ENCODE measurements around the gene ADIPOR2.
"Not testable (repeated sequence)": the region's sequence is repeated elsewhere in the genome, so short reads cannot be mapped to it uniquely, and the experiment has no call there.

The ADIPOR2 gene

DNA sequence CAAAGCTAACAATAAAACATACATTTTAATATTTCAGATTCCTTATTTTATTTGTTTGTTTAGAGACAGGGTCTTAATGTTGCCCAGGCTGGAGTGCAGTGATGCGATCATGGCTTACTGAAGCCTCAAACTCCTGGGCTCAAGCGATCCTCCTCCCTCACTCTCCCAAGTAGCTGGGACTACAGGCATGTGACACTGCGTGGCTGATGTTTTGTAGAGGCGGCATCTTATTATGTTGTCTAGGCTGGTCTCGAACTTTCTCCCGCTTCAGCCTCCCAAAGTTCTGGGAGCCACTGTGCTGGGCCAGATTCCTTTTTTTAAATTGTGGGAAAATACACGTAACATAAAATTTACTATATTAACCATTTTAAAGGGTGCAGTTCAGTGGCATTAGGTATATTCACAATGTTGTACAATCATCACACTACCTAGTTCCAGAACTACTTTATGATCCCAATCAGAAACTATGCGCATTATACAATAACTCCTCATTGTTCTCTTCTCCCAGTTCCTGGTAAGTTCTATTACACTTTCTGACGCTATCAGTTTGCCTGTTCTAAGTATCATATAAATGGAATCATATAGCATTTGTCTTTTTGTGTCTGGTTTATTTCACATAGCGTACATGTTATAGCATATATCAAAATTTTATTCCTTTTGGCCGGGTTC is 40.3 kb downstream of the ADIPOR2 start:
- TF ChIP-seq, protein P1, sequence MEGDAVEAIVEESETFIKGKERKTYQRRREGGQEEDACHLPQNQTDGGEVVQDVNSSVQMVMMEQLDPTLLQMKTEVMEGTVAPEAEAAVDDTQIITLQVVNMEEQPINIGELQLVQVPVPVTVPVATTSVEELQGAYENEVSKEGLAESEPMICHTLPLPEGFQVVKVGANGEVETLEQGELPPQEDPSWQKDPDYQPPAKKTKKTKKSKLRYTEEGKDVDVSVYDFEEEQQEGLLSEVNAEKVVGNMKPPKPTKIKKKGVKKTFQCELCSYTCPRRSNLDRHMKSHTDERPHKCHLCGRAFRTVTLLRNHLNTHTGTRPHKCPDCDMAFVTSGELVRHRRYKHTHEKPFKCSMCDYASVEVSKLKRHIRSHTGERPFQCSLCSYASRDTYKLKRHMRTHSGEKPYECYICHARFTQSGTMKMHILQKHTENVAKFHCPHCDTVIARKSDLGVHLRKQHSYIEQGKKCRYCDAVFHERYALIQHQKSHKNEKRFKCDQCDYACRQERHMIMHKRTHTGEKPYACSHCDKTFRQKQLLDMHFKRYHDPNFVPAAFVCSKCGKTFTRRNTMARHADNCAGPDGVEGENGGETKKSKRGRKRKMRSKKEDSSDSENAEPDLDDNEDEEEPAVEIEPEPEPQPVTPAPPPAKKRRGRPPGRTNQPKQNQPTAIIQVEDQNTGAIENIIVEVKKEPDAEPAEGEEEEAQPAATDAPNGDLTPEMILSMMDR (IDR thresholded peaks at IDR 0.05; ENCODE audit: borderline replicate concordance, insufficient read depth, low read depth, low read length), result no peak
- H3K4me3 ChIP-seq (ENCODE audit: low read depth, low read length), result no peak overlapping the region

DNA sequence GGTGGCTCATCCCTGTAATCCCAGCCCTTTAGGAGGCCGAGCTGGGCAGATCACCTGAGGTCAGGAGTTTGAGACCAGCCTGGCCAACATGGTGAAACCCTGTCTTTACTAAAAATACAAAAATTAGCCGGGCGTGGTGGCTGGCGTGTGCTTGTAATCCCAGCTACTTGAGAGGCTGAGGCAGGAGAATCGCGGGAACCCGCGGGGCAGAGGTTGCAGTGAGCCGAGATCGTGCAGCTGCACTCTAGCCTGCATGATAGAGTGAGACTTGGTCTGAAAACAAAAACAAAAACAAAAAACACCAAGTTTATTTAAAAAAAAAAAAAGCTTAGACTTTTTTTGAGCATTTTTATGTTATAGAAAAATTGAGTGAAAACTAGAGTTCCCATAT is 40.8 kb downstream of the ADIPOR2 start:
- not testable (repeated sequence) for H3K4me3 ChIP-seq (ENCODE audit: low read depth, low read length)

DNA sequence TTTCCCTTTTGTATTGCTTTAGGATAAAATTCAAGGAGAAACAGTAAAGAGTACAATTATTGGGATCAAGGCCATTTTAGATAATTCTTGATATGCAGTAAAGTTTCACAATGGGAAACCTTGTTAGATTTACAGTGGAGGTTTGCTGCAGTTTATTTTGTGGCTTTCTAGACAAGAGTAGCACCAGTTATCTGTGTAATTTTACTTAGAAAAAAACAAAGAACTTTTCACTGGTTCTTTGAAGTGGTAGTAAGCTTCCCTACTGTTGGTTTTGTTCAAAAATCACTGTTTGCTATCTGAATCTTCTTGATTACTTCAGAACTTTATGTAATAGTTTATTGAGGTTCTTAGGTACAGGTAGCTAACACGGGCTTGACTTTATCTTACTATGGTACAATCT is 42.0 kb downstream of the ADIPOR2 start:
- H3K4me3 ChIP-seq (ENCODE audit: low read depth, low read length), result no peak overlapping the region
- TF ChIP-seq, protein P1 (IDR thresholded peaks at IDR 0.05; ENCODE audit: borderline replicate concordance, insufficient read depth, low read depth, low read length), result no peak

DNA sequence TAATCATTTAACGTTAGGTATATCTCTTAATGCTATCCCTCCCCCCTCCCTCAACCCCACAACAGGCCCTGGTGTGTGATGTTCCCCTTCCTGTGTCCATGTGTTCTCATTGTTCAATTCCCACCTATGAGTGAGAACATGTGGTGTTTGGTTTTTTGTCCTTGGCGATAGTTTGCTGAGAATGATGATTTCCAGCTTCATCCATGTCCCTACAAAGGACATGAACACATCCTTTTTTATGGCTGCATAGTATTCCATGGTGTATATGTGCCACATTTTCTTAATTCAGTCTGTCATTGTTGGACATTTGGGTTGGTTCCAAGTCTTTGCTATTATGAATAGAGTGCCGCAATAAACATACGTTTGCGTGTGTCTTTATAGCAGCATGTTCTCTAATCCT is 42.8 kb downstream of the ADIPOR2 start:
- H3K4me3 ChIP-seq (ENCODE audit: low read depth, low read length), result not testable (repeated sequence)

DNA sequence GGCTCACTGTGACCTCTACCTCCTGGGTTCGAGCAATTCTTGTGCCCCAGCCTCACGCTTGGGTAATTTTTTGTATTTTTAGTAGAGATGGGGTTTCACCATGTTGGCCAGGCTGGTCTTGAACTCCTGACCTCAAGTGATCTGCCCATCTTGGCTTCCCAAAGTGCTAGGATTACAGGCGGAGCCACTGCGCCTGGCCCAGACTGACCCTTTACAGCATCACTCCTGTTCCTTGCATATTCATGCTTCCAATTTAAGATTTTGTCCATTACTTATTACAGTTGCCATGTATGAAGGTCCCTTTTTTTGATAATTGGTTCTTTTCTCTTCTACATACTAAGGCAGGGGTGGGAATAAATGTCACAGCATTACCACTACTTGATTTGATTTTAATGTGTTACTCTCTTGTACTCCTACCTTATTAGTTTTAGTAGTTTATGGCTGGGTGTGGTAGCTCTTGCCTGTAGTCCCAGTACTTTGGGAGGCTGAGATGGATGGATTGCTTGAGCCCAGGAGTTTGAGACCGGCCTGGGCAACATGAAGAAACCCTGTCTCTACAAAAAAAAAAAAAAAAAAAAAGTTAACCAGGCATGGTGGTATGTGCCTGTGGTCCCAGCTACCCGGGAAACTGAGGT is 46.9 kb downstream of the ADIPOR2 start:
- TF ChIP-seq, protein P1 (IDR thresholded peaks at IDR 0.05; ENCODE audit: borderline replicate concordance, insufficient read depth, low read depth, low read length), result no peak

DNA sequence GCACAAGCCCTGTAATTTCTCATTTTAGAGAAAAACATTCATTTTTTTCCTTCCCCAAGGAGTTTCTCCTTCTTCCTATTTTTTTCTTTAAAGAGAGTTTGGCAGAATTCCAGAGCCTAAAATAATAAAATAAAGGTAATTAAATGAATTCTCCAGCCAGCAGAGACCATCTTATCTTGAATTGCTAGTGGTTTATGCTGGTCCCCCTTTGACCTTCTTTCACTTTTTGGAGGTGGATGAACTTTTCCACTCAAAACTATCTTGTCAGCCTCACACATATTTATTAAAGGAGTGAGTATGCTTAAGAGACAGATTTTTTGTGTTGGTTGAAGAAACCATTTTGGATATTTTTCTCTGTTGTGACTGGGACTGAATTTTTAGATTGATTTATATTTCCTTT is 47.6 kb downstream of the ADIPOR2 start:
- no peak overlapping the region for H3K4me3 ChIP-seq (ENCODE audit: low read depth, low read length)
- TF ChIP-seq, protein P1 (IDR thresholded peaks at IDR 0.05; ENCODE audit: borderline replicate concordance, insufficient read depth, low read depth, low read length), result no peak

More for the DNA sequence above, 46.9 kb downstream of the ADIPOR2 start:
- H3K4me3 ChIP-seq (ENCODE audit: low read depth, low read length), result no peak overlapping the region

DNA sequence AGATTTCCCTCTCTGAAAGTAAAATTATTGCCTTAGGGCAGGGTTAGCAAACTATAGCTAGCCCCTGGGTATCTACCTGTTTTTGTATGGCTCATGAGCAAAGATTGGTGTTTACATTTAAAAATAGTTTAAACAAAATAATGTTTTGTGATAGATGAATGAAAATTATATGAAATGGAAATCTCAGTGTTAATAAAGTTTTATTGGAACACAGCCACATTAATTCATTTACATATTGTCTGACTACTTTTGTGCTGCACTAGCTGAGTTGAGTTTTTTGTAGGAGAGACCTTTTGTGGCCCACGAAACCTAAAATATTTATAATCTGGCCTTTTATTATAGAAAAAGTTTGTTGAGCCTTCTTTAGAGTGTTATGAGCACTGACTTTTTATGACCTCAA is 48.5 kb downstream of the ADIPOR2 start:
- H3K4me3 ChIP-seq (ENCODE audit: low read depth, low read length), result no peak overlapping the region

More for the DNA sequence above, 48.5 kb downstream of the ADIPOR2 start:
- TF ChIP-seq, protein P1 (IDR thresholded peaks at IDR 0.05; ENCODE audit: borderline replicate concordance, insufficient read depth, low read depth, low read length), result no peak
